ENCODE measurements around the gene METTL13.

METTL13 gene

GRCh38 chr1:171803461-171804022 is 22.1 kb downstream of the METTL13 start:
- no peak for DNase-seq

GRCh38 chr1:171805395-171806115 is 24.1 kb downstream of the METTL13 start:
- DNase-seq, result no peak

GRCh38 chr1:171807556-171807955 is 26.1 kb downstream of the METTL13 start:
- DNase-seq, result no peak

- DNase-seq, result no peak
These were observed 28.4 kb downstream of the METTL13 start for GRCh38 chr1:171809834-171810233.

- DNase-seq, result no peak
These were observed 30.2 kb downstream of the METTL13 start for GRCh38 chr1:171811672-171812071.

- no peak for DNase-seq
These were observed 33.2 kb downstream of the METTL13 start for GRCh38 chr1:171814692-171815091.

DNA sequence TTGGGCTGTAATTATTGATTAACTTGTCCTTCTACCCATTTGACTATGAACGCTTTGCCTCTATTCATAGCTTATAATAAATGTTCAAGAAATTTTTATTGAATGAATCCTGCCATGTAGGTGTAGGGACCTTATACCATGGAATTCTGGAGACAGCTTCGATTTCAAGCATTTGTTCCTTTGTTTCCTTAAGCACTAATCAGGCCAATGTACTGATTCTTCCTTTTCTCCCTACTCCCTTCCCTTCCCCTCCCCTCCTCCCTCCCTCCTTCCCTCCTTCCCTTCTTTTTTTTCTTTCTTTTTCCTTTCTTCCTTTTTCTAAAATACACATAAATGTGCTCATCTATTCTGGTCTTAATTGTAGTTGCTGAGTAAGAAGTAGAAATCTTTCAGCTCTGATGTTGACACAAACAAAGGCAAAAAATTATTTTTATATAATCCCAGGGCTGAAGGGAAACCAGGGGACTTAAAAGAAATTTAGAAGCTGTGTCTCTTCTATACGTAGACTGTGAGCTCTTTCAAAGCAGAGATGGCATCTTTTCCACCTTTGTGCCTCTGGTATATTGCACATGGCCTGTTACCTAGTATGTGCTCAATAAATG is 34.9 kb downstream of the METTL13 start:
- DNase-seq, result no peak

GRCh38 chr1:171817511-171818265 is 36.2 kb downstream of the METTL13 start:
- DNase-seq, result peak in 1 of 5 donors; percentile 61

DNA sequence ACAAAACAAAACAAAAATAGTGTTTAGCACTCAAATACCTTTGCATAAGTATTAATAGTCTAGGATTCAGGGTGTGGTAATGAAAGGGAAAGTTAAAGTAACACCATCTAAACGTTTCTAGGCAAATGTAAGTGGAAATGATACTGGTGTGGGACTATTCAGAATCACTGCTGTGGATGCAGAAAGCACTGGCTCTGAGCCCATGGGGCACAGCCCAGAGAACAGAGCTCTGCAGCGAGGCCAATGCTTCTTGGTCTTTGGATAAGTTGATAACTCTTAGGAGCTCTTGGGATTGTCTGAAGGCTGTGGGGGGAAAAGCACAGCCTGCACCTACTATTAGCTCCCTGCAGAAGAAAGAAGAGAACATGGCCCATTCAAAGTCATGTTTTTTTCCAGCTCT is 38.5 kb downstream of the METTL13 start:
- no peak for DNase-seq

DNA sequence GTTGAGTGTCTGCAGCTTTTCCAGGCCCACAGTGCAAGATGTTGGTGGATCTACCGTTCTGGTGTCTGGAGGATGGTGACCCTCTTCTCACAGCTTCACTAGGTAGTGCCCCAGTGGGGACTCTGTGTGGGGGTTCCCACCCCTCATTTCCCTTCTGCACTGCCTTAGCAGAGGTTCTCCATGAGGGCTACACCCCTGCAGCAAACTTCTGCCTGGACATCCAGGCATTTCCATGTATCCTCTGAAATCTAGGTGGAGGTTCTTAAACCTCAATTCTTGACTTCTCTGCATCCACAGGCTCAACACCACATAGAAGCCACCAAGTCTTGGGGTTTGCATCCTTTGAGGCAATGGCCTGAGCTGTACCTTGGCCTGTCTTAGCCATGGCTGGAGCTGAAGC is 45.5 kb downstream of the METTL13 start:
- no peak for DNase-seq

GRCh38 chr1:171828794-171829193 is 47.3 kb downstream of the METTL13 start:
- DNase-seq, result no peak

DNA sequence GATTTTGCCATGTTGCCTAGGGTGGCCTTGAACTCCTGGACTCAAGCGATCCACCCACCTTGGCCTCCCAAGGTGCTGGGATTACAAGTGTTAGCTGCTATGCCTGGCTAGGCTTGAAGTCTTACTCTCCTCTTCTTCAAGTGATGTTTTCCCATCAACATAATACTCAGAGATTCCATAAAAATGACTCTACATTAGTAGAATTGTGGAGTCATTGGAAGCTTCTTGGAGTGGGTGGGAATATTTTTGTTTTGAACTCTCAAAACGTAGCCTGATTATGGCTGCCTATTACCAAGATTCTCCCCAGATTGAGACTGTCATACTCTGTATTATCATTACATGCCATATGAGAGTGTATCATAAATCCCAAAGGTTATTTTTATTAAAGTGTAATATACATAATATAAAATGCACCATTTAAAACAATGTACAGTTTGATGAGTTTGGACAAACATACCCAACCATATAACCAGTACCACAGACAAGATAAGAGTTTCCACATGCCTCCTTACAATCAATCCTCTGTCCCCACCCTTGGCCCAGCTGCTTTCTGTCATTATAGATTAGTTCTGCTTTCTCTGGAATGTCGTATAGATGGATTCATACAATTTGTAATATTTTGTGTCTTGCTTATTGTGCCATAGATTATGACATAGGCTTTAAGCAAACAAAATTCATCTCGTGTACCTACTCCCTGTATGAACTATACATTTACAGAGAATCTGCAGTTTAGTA is 51.8 kb downstream of the METTL13 start:
- DNase-seq, result no peak

- DNase-seq, result no peak
These were observed 53.4 kb downstream of the METTL13 start for GRCh38 chr1:171834821-171835220.

- no peak for DNase-seq
These were observed 54.4 kb downstream of the METTL13 start for GRCh38 chr1:171835891-171836290.

DNA sequence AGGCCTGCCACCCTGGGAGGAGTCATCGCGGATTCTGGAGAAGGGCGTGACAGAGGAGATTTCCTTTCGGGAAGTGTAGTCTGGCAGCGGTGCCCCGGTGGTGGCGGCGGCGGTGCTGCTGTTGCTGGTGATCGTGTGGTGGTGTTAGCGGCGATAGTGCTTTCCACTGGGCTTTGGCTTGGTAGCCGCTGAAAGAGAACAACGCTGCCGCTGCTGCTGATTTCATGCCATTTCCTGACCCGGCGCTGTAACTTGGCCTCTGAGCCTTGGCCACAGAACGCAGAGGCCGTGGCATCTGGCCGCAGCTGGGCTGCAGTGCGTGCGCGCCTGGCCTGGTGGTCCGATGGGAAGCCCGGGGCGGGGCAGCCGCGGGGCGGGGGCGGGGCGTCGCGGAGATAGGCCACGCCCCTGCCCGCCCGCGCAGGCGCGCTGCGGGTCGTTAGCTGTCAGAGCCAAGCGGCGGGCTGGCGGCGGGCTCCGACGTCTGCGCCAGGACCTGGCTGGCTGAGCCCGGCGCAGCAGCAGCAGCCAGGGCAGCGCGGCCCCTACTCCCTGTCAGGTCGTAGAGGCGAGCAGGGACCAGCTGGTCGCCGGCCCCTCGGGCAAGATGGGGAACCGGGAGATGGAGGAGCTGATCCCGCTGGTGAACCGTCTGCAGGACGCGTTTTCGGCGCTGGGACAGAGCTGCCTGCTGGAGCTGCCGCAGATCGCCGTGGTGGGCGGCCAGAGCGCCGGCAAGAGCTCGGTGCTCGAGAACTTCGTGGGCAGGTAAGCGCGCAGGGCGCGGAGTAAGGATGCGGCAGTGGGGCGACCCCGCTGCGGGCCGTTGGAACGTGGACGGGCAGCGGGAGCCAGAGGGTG is 59.8 kb downstream of the METTL13 start, which contains the start of gene DNM3:
DNM3 (plus strand) TSS at position 449 of the 861 bp plus-strand sequence; CDS start at position 608, 159 bp downstream.
- peak; percentile 64 to 80 (median 69) for DNase-seq

GRCh38 chr1:171841931-171842761 is 60.7 kb downstream of the METTL13 start:
- DNase-seq, result peak in 3 of 5 donors; percentile 5 to 15 (median 6)

GRCh38 chr1:171844381-171844780 is 62.9 kb downstream of the METTL13 start:
- no peak for DNase-seq

DNA sequence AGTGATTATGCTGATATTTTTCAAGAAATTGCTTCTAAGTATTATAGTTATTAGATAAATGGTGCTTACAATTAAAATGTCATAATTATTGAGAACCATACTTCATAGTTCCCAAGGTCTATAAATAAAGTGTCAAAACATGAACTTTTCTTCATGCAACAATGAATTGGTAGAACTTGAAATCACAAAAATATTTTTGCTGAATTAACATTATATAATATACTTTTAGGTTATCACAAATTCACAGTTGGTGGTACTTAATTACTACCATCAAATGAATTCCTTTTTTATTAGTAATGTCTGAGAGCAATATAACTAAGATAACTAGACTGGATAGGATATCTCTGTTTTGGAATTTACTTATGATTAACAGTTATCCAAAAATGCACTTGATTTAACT is 64.5 kb downstream of the METTL13 start:
- DNase-seq, result no peak

Data from T-helper 1 cell (primary cell).